ENCODE results near the gene GDF10. TPM values are rescaled to one million over a fixed set of nuclear protein-coding genes. Genes with fewer than 3 reads are reported as not detected.

Gene GDF10
- total RNA-seq, 1 experiment from 2014 or later = not detected

GRCh38 chr10:47260505-47261111, 39.4 kb upstream of the GDF10 start:
- DNase-seq (ENCODE audit: low read depth in 1 of 2, low spot score in 2 of 2) = no peak
- no peak overlapping the region for H3K4me3 ChIP-seq

GRCh38 chr10:47261121-47261520, 38.9 kb upstream of the GDF10 start:
- Histone ChIP-seq H3K4me3 (no peak overlapping the region), H3K27ac (no peak overlapping the region), H3K27me3 (replicated peaks) (no peaks in the 10 kb centered on the region), H3K9me3 (replicated peaks) (no peaks in the 10 kb centered on the region), H3K36me3 (no peaks in the 10 kb centered on the region), H3K4me1 (replicated peaks) (peaks cover 38% of the 10 kb centered on the region)
- DNase-seq (ENCODE audit: low read depth in 1 of 2, low spot score in 2 of 2) = no peak

More at GRCh38 chr10:47260505-47261111, 39.4 kb upstream of the GDF10 start:
- Histone ChIP-seq H3K27me3 (replicated peaks) (no peaks in the 10 kb centered on the region), H3K27ac (no peak overlapping the region), H3K9me3 (replicated peaks) (no peaks in the 10 kb centered on the region), H3K36me3 (no peaks in the 10 kb centered on the region), H3K4me1 (replicated peaks) (peaks cover 38% of the 10 kb centered on the region)

- Histone ChIP-seq H3K4me3 (no peak overlapping the region), H3K27me3 (replicated peaks) (no peaks in the 10 kb centered on the region), H3K9me3 (replicated peaks) (no peaks in the 10 kb centered on the region), H3K27ac (no peak overlapping the region), H3K36me3 (no peaks in the 10 kb centered on the region), H3K4me1 (replicated peaks) (peaks cover 38% of the 10 kb centered on the region)
- DNase-seq (ENCODE audit: low read depth in 1 of 2, low spot score in 2 of 2) = no peak
Observed at GRCh38 chr10:47261556-47261955, 38.4 kb upstream of the GDF10 start.

GRCh38 chr10:47262606-47263533, 37.1 kb upstream of the GDF10 start:
- H3K27me3 ChIP-seq (replicated peaks) = no peaks in the 10 kb centered on the region
- no peak overlapping the region for H3K27ac ChIP-seq
- peak in 1 of 2 experiments; percentile 47 for DNase-seq (ENCODE audit: low read depth in 1 of 2, low spot score in 2 of 2)
- H3K9me3 ChIP-seq (replicated peaks) = no peaks in the 10 kb centered on the region
- H3K4me3 ChIP-seq = no peak overlapping the region
- H3K4me1 ChIP-seq (replicated peaks) = peaks cover 28% of the 10 kb centered on the region
- no peaks in the 10 kb centered on the region for H3K36me3 ChIP-seq

GRCh38 chr10:47264797-47265281, 35.2 kb upstream of the GDF10 start:
- H3K36me3 ChIP-seq = no peaks in the 10 kb centered on the region
- no peaks in the 10 kb centered on the region for H3K9me3 ChIP-seq (replicated peaks)
- H3K4me3 ChIP-seq = no peak overlapping the region
- peak in 1 of 2 experiments; percentile 25 for DNase-seq (ENCODE audit: low read depth in 1 of 2, low spot score in 2 of 2)
- 0 out of 2 replicates have a peak, but pooled peaks cover 5% of the 10 kb centered on the region for H3K27me3 ChIP-seq (replicated peaks)
- no peak overlapping the region for H3K27ac ChIP-seq
- H3K4me1 ChIP-seq (replicated peaks) = peaks cover 24% of the 10 kb centered on the region

- DNase-seq (ENCODE audit: low read depth in 1 of 2, low spot score in 2 of 2) = no peak
- no peaks in the 10 kb centered on the region for H3K36me3 ChIP-seq
Observed at GRCh38 chr10:47266602-47267001, 33.4 kb upstream of the GDF10 start.

GRCh38 chr10:47268696-47269095, 31.3 kb upstream of the GDF10 start:
- Histone ChIP-seq H3K9me3 (replicated peaks) (peaks cover 5% of the 10 kb centered on the region; the same call in 1 of the 2 replicates), H3K27ac (no peak overlapping the region), H3K4me3 (no peak overlapping the region), H3K36me3 (no peaks in the 10 kb centered on the region), H3K4me1 (replicated peaks) (peaks cover 10% of the 10 kb centered on the region), H3K27me3 (replicated peaks) (0 out of 2 replicates have a peak, but pooled peaks cover 5% of the 10 kb centered on the region)
- peak in 1 of 2 experiments; percentile 28 for DNase-seq (ENCODE audit: low read depth in 1 of 2, low spot score in 2 of 2)

More at GRCh38 chr10:47266602-47267001, 33.4 kb upstream of the GDF10 start:
- Histone ChIP-seq H3K9me3 (replicated peaks) (no peaks in the 10 kb centered on the region), H3K4me3 (no peak overlapping the region), H3K4me1 (replicated peaks) (peaks cover 24% of the 10 kb centered on the region), H3K27me3 (replicated peaks) (0 out of 2 replicates have a peak, but pooled peaks cover 5% of the 10 kb centered on the region), H3K27ac (no peak overlapping the region)

GRCh38 chr10:47269294-47269693, 30.7 kb upstream of the GDF10 start:
- Histone ChIP-seq H3K36me3 (no peaks in the 10 kb centered on the region), H3K9me3 (replicated peaks) (peaks cover 6% of the 10 kb centered on the region; the same call in 1 of the 2 replicates), H3K27me3 (replicated peaks) (0 out of 2 replicates have a peak, but pooled peaks cover 5% of the 10 kb centered on the region), H3K4me3 (no peak overlapping the region), H3K27ac (no peak overlapping the region), H3K4me1 (replicated peaks) (peaks cover 10% of the 10 kb centered on the region)
- DNase-seq (ENCODE audit: low read depth in 1 of 2, low spot score in 2 of 2) = no peak

- Histone ChIP-seq H3K36me3 (no peaks in the 10 kb centered on the region), H3K4me1 (replicated peaks) (no peaks in the 10 kb centered on the region), H3K4me3 (no peak overlapping the region), H3K9me3 (replicated peaks) (peaks cover 6% of the 10 kb centered on the region; the same call in 1 of the 2 replicates), H3K27me3 (replicated peaks) (peaks cover 6% of the 10 kb centered on the region; the same call in 1 of the 2 replicates), H3K27ac (no peak overlapping the region)
- no peak for DNase-seq (ENCODE audit: low read depth in 1 of 2, low spot score in 2 of 2)
Observed at GRCh38 chr10:47276071-47276470, 23.9 kb upstream of the GDF10 start.

GRCh38 chr10:47276576-47277351, 23.2 kb upstream of the GDF10 start:
- Histone ChIP-seq H3K4me1 (replicated peaks) (no peaks in the 10 kb centered on the region), H3K36me3 (no peaks in the 10 kb centered on the region), H3K4me3 (no peak overlapping the region), H3K27ac (no peak overlapping the region), H3K9me3 (replicated peaks) (peaks cover 6% of the 10 kb centered on the region; the same call in 1 of the 2 replicates), H3K27me3 (replicated peaks) (peaks cover 6% of the 10 kb centered on the region; the same call in 1 of the 2 replicates)
- DNase-seq (ENCODE audit: low read depth in 1 of 2, low spot score in 2 of 2) = no peak

GRCh38 chr10:47277352-47278151, 22.4 kb upstream of the GDF10 start:
- H3K27ac ChIP-seq = no peak overlapping the region
- H3K36me3 ChIP-seq = no peaks in the 10 kb centered on the region
- H3K27me3 ChIP-seq (replicated peaks) = peaks cover 6% of the 10 kb centered on the region; the same call in 1 of the 2 replicates
- DNase-seq (ENCODE audit: low read depth in 1 of 2, low spot score in 2 of 2) = no peak
- H3K4me1 ChIP-seq (replicated peaks) = no peaks in the 10 kb centered on the region
- H3K9me3 ChIP-seq (replicated peaks) = peaks cover 6% of the 10 kb centered on the region; the same call in 1 of the 2 replicates
- no peak overlapping the region for H3K4me3 ChIP-seq

- H3K27ac ChIP-seq = no peak overlapping the region
- no peak for DNase-seq (ENCODE audit: low read depth in 1 of 2, low spot score in 2 of 2)
- H3K27me3 ChIP-seq (replicated peaks) = peaks cover 6% of the 10 kb centered on the region; the same call in 1 of the 2 replicates
- peaks cover 6% of the 10 kb centered on the region; the same call in 1 of the 2 replicates for H3K9me3 ChIP-seq (replicated peaks)
- H3K4me3 ChIP-seq = no peak overlapping the region
- no peaks in the 10 kb centered on the region for H3K36me3 ChIP-seq
- H3K4me1 ChIP-seq (replicated peaks) = no peaks in the 10 kb centered on the region
Observed at GRCh38 chr10:47278152-47278473, 21.9 kb upstream of the GDF10 start.
